ENCODE results near the gene RGS12. TPM values are rescaled to one million over a fixed set of nuclear protein-coding genes. Genes with fewer than 3 reads are reported as not detected.
"Not testable (repeated sequence)": the region's sequence is repeated elsewhere in the genome, so short reads cannot be mapped to it uniquely, and the experiment has no call there.

The RGS12 gene
- total RNA-seq, 3 donors from 2014 or later, result 16.4 to 28.9 (median 16.8) TPM

DNA sequence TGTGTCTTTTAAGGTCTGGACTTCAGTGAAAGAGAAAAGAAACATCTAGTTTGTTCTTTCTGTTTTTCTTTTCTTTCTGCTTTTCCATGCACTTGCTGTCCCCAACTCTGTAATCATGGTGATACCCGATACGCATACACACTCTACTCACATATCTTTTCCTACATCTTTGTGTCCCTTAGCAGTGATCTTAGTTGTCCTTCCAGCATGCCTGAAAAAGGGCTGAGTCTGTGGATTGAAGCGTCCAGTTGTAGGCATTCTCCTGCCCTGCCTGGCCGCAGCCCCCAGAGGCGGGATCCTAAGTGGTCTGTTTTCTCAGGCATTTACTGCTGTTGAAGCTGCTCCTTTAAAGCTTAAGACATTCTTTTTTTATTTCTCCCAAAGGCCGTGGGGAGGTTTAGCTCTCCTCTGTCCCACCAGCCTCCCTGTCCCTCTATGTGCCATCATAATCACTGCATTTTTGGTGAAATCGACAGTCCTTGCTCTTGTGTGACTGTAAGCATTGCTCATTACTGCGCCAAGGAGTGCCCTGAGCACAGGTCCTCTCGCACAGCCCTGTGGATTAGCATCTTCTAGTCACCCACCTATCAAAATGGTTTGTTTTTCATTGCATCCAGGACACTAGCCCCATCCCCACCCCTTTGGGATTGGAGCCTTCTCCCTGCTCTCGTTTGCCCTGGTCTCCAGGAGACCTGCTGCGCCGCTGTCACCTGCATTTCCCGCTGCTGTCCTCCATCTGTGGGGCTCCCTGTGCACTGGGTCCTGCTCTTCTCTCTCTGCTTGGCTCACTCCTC, 4.4 kb downstream of the RGS12 start:
- DNase-seq (no peak), ATAC-seq (no peak)
- Histone ChIP-seq H3K36me3 (ENCODE audit: low read depth) (no peaks in the 10 kb centered on the region), H3K9me3 (no peaks in the 10 kb centered on the region), H3K4me1 (ENCODE audit: low read depth) (no peaks in the 10 kb centered on the region), H3K4me3 (no peak overlapping the region)
- TF ChIP-seq, protein P1, sequence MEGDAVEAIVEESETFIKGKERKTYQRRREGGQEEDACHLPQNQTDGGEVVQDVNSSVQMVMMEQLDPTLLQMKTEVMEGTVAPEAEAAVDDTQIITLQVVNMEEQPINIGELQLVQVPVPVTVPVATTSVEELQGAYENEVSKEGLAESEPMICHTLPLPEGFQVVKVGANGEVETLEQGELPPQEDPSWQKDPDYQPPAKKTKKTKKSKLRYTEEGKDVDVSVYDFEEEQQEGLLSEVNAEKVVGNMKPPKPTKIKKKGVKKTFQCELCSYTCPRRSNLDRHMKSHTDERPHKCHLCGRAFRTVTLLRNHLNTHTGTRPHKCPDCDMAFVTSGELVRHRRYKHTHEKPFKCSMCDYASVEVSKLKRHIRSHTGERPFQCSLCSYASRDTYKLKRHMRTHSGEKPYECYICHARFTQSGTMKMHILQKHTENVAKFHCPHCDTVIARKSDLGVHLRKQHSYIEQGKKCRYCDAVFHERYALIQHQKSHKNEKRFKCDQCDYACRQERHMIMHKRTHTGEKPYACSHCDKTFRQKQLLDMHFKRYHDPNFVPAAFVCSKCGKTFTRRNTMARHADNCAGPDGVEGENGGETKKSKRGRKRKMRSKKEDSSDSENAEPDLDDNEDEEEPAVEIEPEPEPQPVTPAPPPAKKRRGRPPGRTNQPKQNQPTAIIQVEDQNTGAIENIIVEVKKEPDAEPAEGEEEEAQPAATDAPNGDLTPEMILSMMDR (IDR thresholded peaks at IDR 0.05), result no peak
- intact Hi-C loops (cut with DNase I, micrococcal nuclease), result no loop called here

DNA sequence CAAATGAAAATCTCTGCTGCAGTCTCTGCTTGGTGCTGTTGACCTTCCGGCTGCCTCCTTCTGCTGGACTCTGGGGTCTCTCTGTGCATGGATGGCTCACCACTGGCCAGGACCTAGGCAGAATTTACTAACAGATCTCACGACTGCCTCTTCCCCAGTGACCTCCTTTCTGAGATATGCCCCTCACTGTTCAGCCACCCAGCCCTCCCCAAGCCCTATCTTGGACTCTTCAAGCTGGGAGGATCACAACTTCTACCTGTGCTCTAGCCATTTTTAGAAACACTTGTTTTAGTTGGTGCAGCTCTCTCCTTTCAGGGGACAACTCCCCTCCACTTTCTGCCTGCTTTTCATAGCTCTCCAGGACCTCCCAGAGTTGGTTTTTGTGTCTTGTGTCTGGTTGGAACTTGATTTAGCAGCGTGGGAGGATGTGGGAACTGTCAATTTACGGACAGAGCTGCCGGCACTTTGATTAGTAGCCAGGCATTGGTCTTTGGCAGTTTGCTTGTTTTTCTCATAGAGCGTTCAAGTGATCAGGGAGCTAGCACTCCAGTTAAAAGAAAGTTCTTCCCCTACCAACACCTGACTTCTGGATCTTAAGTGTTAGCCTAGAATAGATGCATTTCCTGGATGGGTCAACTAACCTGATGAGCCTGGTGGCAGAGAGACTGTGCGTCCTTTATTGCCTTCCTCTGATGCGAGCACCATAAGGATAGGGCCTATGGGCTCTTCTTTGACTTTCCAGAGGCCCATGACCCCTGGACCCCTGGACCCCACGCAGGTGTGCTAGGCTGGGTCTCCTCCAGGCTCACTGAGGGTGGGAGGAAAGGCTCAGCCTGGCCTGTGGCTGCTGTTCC, 6.5 kb downstream of the RGS12 start:
- DNase-seq, result no peak
- TF ChIP-seq, protein P1 (IDR thresholded peaks at IDR 0.05), result no peak
- no peak for ATAC-seq
- Histone ChIP-seq H3K9me3 (no peaks in the 10 kb centered on the region), H3K36me3 (ENCODE audit: low read depth) (no peaks in the 10 kb centered on the region), H3K4me1 (ENCODE audit: low read depth) (no peaks in the 10 kb centered on the region), H3K4me3 (no peak overlapping the region)
- intact Hi-C loops (cut with DNase I, micrococcal nuclease), result no loop called here

DNA sequence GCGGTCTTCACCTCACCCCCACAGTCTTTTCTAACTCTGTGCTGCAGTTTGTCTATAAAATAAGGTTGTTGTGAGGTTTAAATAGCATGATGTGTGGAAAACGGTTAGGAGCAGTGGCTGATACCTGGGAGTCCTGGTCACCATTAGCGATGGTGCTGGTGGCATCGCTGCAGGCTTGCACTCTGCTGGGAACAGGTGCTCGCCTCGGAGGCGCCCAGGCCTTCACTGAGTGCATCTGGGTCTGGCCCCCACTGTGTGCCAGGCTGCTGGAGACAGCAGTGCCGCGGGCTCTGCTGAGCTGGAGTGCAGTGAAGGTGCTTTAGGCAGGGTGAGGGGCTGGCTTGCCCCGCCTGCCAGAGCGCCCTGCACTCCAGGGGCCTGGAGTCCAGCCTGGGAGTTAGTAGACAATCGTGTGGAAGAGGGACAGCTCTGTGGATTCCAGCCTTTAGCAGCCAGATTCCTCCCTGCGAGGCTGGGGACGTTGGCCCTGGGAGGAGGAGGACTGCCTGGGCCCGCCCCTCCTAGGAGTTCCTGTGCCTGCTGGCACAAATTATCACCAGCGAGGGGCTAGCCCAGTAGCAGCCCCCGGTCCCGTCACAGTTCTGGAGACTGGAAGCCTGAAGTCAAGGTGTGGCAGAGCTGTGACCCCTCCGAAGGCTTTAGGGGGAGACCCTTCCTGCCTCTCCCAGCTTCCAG, 7.3 kb downstream of the RGS12 start:
- Histone ChIP-seq H3K4me3 (no peak overlapping the region), H3K4me1 (ENCODE audit: low read depth) (no peaks in the 10 kb centered on the region), H3K36me3 (ENCODE audit: low read depth) (no peaks in the 10 kb centered on the region), H3K9me3 (no peaks in the 10 kb centered on the region)
- no peak for ATAC-seq
- intact Hi-C loops (cut with DNase I, micrococcal nuclease), result no loop called here
- no peak for DNase-seq
- TF ChIP-seq, protein P1 (IDR thresholded peaks at IDR 0.05), result no peak

DNA sequence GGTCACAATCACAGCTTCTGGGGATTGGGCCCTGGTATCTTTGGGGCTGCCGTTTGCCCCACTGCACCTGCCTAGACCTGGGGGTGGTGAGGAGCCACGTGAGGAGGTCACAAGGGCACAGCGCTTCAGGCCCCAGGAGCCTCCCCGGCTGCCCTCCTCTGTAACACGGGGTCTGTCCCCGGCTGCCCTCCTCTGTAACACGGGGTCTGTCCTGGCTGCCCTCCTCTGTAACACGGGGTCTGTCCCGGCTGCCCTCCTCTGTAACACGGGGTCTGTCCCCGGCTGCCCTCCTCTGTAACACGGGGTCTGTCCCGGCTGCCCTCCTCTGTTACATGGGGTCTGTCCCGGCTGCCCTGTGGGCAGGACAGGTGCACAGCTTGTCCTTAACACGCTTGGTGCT, 8.1 kb downstream of the RGS12 start:
- H3K9me3 ChIP-seq; intact Hi-C loops (cut with DNase I, micrococcal nuclease); ATAC-seq; DNase-seq; H3K36me3 ChIP-seq (ENCODE audit: low read depth); H3K4me1 ChIP-seq (ENCODE audit: low read depth); H3K4me3 ChIP-seq: not testable (repeated sequence)

DNA sequence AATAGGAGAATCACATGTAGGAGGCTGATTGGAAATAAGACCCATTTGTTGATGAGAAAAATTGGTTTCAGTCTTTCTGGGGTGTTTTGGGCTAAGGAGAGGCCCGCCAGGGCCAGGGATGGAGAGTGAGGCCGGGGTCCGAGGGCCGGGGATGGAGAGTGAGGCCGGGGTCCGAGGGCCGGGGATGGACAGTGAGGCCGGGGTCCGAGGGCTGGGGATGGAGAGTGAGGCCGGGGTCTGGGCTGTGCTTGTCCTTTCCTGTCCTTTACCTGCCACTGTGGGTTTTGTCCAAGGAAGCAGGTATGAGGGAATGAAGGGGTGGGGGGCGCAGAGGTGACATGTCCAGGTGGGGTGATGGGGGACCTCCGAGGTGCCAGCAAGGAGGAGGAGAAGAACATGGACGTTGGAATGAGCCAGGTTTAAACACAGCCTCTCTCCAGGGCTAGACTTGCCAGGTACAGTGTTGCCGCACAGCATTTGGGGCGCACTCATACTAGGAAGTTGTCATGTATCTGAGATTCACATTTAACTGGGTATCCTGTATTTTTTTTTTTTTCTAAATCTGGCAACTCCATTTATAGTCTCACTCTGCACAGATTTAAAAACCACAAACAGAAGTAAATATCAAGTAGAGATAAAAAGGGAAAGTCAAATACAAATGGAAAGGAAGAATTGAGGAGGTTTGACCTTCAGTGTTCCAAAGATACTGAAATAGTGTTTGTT, 8.8 kb downstream of the RGS12 start:
- Histone ChIP-seq H3K36me3 (ENCODE audit: low read depth) (no peaks in the 10 kb centered on the region), H3K9me3 (no peaks in the 10 kb centered on the region), H3K4me1 (ENCODE audit: low read depth) (no peaks in the 10 kb centered on the region), H3K4me3 (no peak overlapping the region)
- intact Hi-C loops (cut with DNase I, micrococcal nuclease), result no loop called here
- ATAC-seq, result no peak
- TF ChIP-seq, protein P1 (IDR thresholded peaks at IDR 0.05), result no peak
- no peak for DNase-seq

Measured in mucosa of descending colon (tissue), 3 donors.